Measurements from ENCODE around the gene USP9X. TPM values are rescaled to one million over a fixed set of nuclear protein-coding genes. Genes with fewer than 3 reads are reported as not detected.

USP9X gene
- total and polyA plus RNA-seq, 2 donors (not counting 3 experiments of a cell fraction or from before 2014, with no cell fraction given): 13.7 to 66.8 TPM

DNA sequence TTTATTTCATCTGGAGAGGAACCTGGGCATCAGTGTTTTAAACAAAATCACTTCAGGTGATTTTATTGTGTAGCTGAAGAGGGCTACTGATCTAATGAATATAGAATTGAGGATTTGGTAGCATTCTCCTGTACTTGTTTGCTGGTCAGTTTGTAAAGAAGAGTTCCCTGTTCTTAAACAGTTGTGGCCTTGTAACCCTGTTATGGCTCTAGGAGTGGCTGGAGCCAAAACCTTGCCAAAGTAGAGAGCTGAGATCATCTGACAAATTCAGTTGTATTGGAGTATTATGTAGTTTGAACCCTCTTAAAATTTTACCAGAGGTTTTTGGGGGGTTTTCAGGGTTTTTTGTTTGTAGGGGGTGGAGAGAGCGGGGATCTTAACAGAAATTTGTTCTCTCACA, 36.5 kb downstream of the USP9X start:
- ChIA-PET POLR2A (no interaction called here), CTCF (interaction anchor here (1.0 kb wide), 1 partner anchor 244 kb away, joined by 3 read pairs; no protein-coding TSS in a partner anchor)
- no TSS peak for BruUV-seq (replicated peaks)
- no peaks in the 10 kb centered on the region for H3K9me1 ChIP-seq (replicated peaks; ENCODE audit: control insufficient read depth, extremely low read depth, insufficient read depth, low read length)
- FAIRE-seq: no peak
- DNase-seq (ENCODE audit: low read depth, low spot score): no peak
- H4K20me1 ChIP-seq (replicated peaks; ENCODE audit: control insufficient read depth, extremely low read depth, insufficient read depth, low read length): no peaks in the 10 kb centered on the region
- TF ChIP-seq GATA2 (IDR thresholded peaks at IDR 0.05; ENCODE audit: insufficient read depth, insufficient read length, low read depth, low read length) (no peak), JUN (IDR thresholded peaks at IDR 0.05; ENCODE audit: borderline replicate concordance, insufficient read depth, insufficient read length, low read depth) (no peak), MYC (IDR thresholded peaks at IDR 0.05; ENCODE audit: low read depth, low read length) (no peak), EZH2 (IDR thresholded peaks at IDR 0.05; ENCODE audit: borderline replicate concordance, low read depth, low read length, severe bottlenecking) (no peak), POLR2AphosphoS5 (IDR thresholded peaks at IDR 0.05; ENCODE audit: insufficient read depth, low read depth, low read length) (no peak), FOS (IDR thresholded peaks at IDR 0.05; ENCODE audit: borderline replicate concordance, insufficient read depth, low read length) (no peak), POLR2A (IDR thresholded peaks at IDR 0.05; ENCODE audit: low read depth, low read length) (no peak)
- TF ChIP-seq, protein P1, sequence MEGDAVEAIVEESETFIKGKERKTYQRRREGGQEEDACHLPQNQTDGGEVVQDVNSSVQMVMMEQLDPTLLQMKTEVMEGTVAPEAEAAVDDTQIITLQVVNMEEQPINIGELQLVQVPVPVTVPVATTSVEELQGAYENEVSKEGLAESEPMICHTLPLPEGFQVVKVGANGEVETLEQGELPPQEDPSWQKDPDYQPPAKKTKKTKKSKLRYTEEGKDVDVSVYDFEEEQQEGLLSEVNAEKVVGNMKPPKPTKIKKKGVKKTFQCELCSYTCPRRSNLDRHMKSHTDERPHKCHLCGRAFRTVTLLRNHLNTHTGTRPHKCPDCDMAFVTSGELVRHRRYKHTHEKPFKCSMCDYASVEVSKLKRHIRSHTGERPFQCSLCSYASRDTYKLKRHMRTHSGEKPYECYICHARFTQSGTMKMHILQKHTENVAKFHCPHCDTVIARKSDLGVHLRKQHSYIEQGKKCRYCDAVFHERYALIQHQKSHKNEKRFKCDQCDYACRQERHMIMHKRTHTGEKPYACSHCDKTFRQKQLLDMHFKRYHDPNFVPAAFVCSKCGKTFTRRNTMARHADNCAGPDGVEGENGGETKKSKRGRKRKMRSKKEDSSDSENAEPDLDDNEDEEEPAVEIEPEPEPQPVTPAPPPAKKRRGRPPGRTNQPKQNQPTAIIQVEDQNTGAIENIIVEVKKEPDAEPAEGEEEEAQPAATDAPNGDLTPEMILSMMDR (IDR thresholded peaks at IDR 0.05; ENCODE audit: extremely low read depth in 1 of 2, insufficient read depth in 1 of 2, low read depth in 1 of 2, low read length in 2 of 2): no peak
- TF ChIP-seq, protein P2, sequence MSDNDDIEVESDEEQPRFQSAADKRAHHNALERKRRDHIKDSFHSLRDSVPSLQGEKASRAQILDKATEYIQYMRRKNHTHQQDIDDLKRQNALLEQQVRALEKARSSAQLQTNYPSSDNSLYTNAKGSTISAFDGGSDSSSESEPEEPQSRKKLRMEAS (IDR thresholded peaks at IDR 0.05; ENCODE audit: insufficient read depth, insufficient read length): no peak
- no peaks in the 10 kb centered on the region for H3K9me3 ChIP-seq (replicated peaks; ENCODE audit: control insufficient read depth, insufficient read depth, low read length)
- no peak overlapping the region for H3K9ac ChIP-seq (replicated peaks; ENCODE audit: extremely low read depth, insufficient read depth, low read length)
- no peaks in the 10 kb centered on the region for H3K4me1 ChIP-seq (ENCODE audit: control insufficient read depth, extremely low read depth, insufficient read depth, low read length)
- dilution Hi-C loops (cut with MboI; ENCODE audit: extremely low pct_ligation_motif_present, low sequenced_read_pairs): no loop called here
- no peak overlapping the region for H3K4me2 ChIP-seq (ENCODE audit: insufficient read depth, low read length)
- no peak overlapping the region for H3K4me3 ChIP-seq (replicated peaks in 1 of 3; ENCODE audit: insufficient read depth in 1 of 3, low read depth in 1 of 3, low read length in 3 of 3)
- H2AFZ ChIP-seq (ENCODE audit: low read depth, low read length): no peak overlapping the region
- H3K27me3 ChIP-seq (ENCODE audit: control insufficient read depth in 2 of 2, insufficient read depth in 2 of 2, low read length in 2 of 2): no peaks in the 10 kb centered on the region
- peaks cover 84% of the 10 kb centered on the region for H3K79me2 ChIP-seq (ENCODE audit: control insufficient read depth, insufficient read depth, low read length)
- no peaks in the 10 kb centered on the region for H3K36me3 ChIP-seq (ENCODE audit: control insufficient read depth in 2 of 2, extremely low read depth in 1 of 2, insufficient read depth in 2 of 2, low read length in 2 of 2)
- intact Hi-C loops (cut with micrococcal nuclease): no loop called here
- H3K27ac ChIP-seq (ENCODE audit: insufficient read depth, low read depth, low read length): no peak overlapping the region
